HTERT RPE-1 (cell line): ENCODE data around the gene PACC1.
"Not testable (repeated sequence)": the region's sequence is repeated elsewhere in the genome, so short reads cannot be mapped to it uniquely, and the experiment has no call there.

Experiments
- in situ Hi-C: fragments of 300-500 bp; cut with MboI; formaldehyde crosslinking; loops from 4 replicates; pipeline ENCODE4 v1.14.3; 2020; ENCODE audit warnings: low sequenced_read_pairs

The PACC1 gene

GRCh38 chr1:212397171-212397570, 17.5 kb downstream of the PACC1 start:
- in situ Hi-C loops: no loop called here

- in situ Hi-C loops: no loop called here
Measured at GRCh38 chr1:212396638-212397037, 18.0 kb downstream of the PACC1 start.

- in situ Hi-C loops: not testable (repeated sequence)
Measured at GRCh38 chr1:212395678-212396437, 18.8 kb downstream of the PACC1 start.

GRCh38 chr1:212388985-212389716, 25.5 kb downstream of the PACC1 start:
- in situ Hi-C loops: no loop called here

- in situ Hi-C loops: no loop called here
Measured at GRCh38 chr1:212386029-212386428, 28.7 kb downstream of the PACC1 start.

GRCh38 chr1:212381397-212382035, 33.2 kb downstream of the PACC1 start:
- in situ Hi-C loops: no loop called here

- in situ Hi-C loops: no loop called here
Measured at GRCh38 chr1:212379366-212379765, 35.3 kb downstream of the PACC1 start.

- in situ Hi-C loops: no loop called here
Measured at GRCh38 chr1:212377644-212378043, 37.0 kb downstream of the PACC1 start.

GRCh38 chr1:212375986-212376385, 38.7 kb downstream of the PACC1 start:
- in situ Hi-C loops: no loop called here

- in situ Hi-C loops: no loop called here
Measured at GRCh38 chr1:212368073-212368484, 46.6 kb downstream of the PACC1 start.

- in situ Hi-C loops: no loop called here
Measured at GRCh38 chr1:212367474-212368072, 47.1 kb downstream of the PACC1 start.

- in situ Hi-C loops: no loop called here
Measured at GRCh38 chr1:212366901-212367300, 47.8 kb downstream of the PACC1 start.

GRCh38 chr1:212364985-212365384, 49.7 kb downstream of the PACC1 start:
- in situ Hi-C loops: no loop called here

- in situ Hi-C loops: no loop called here
Measured at GRCh38 chr1:212359794-212360479, 54.7 kb downstream of the PACC1 start.

GRCh38 chr1:212355230-212355969, 59.3 kb downstream of the PACC1 start:
- in situ Hi-C loops: no loop called here

GRCh38 chr1:212354464-212354863, 60.2 kb downstream of the PACC1 start:
- in situ Hi-C loops: no loop called here

- in situ Hi-C loops: no loop called here
Measured at GRCh38 chr1:212353181-212353580, 61.5 kb downstream of the PACC1 start.

GRCh38 chr1:212351588-212352362, 62.9 kb downstream of the PACC1 start:
- in situ Hi-C loops: no loop called here

GRCh38 chr1:212346601-212347000, 68.1 kb downstream of the PACC1 start:
- in situ Hi-C loops: no loop called here
